H1 (cell line): ENCODE results near the gene HEXIM2. TPM values are rescaled to one million over a fixed set of nuclear protein-coding genes. Genes with fewer than 3 reads are reported as not detected.

Experiments used
- CTCF ChIA-PET: fragments of 300-600 bp; sonication (Branson Sonifier 250); formaldehyde crosslinking; loops from one replicate; lab custom pipeline; 2021; ENCODE audit not compliant: partially characterized antibody; lab: Charles Lee
- POLR2A ChIA-PET: fragments of 300-600 bp; sonication (Branson Sonifier 250); formaldehyde crosslinking; loops from one replicate; lab custom pipeline; 2021; ENCODE audit warnings: inconsistent platforms; ENCODE audit not compliant: partially characterized antibody; lab: Charles Lee
- DNase-seq, 2 experiments: peaks; one replicate each; pipeline versions ENCODE4 v3.0.0 to v3.0.0-alpha.2; 2010 to 2022; ENCODE audit warnings: low spot score in 2 of 2, low read depth in 1 of 2, mixed read lengths in 1 of 2
- FAIRE-seq: peaks from 2 replicates; lab custom pipeline; 2011; peaks lifted over from hg19 to GRCh38; lab: Jason Lieb, UNC
- H2AFZ ChIP-seq: 2 replicates; pipeline ENCODE4 v1.8.1; 2012; ENCODE audit warnings: low read length, inconsistent platforms
- H2AK5ac ChIP-seq: 2 replicates; pipeline ENCODE4 v1.6.1; 2013; ENCODE audit warnings: low read depth, low read length
- H2BK120ac ChIP-seq: replicated peaks from 2 replicates; pipeline ENCODE3; 2013; ENCODE audit warnings: low read depth, low read length, inconsistent platforms
- H2BK12ac ChIP-seq: 2 replicates; pipeline ENCODE4 v1.6.1; 2013; ENCODE audit warnings: low read depth, low read length
- H2BK15ac ChIP-seq: 2 replicates; pipeline ENCODE4 v1.6.1; 2013; ENCODE audit warnings: low read length
- H2BK20ac ChIP-seq: 2 replicates; pipeline ENCODE4 v1.6.1; 2013; ENCODE audit warnings: low read length
- H2BK5ac ChIP-seq: 2 replicates; pipeline ENCODE4 v1.6.1; 2013; ENCODE audit warnings: low read depth, low read length
- H3K14ac ChIP-seq: 2 replicates; pipeline ENCODE4 v1.6.1; 2013; ENCODE audit warnings: inconsistent platforms; ENCODE audit not compliant: insufficient read length
- H3K18ac ChIP-seq: 2 replicates; pipeline ENCODE4 v1.6.1; 2013; ENCODE audit warnings: low read length; ENCODE audit errors: extremely low read depth
- H3K23ac ChIP-seq: 2 replicates; pipeline ENCODE4 v1.6.1; 2013; ENCODE audit warnings: inconsistent platforms; ENCODE audit not compliant: insufficient read length
- H3K23me2 ChIP-seq: 2 replicates; pipeline ENCODE4 v1.6.1; 2013; ENCODE audit warnings: low read depth, low read length
- H3K27ac ChIP-seq: 2 replicates; pipeline ENCODE4 v1.6.1; 2011; ENCODE audit warnings: low read depth, low read length, inconsistent platforms
- H3K27me3 ChIP-seq, 4 experiments: replicated peaks in 1 of 4; 1 replicate in 1 of 4; 2 replicates in 3 of 4; pipeline versions ENCODE4 v1.6.1 to v1.8.1; 2011 to 2013; ENCODE audit warnings: low read length in 3 of 4, mild to moderate bottlenecking in 3 of 4, inconsistent platforms in 2 of 4, mixed read lengths in 2 of 4, moderate library complexity in 1 of 4; ENCODE audit not compliant: control insufficient read depth in 3 of 4, insufficient read depth in 3 of 4; ENCODE audit errors: extremely low read depth in 1 of 4
- H3K36me3 ChIP-seq, 4 experiments: 2 replicates each; pipeline versions ENCODE4 v1.6.1 to v1.8.1; 2011 to 2013; ENCODE audit warnings: mild to moderate bottlenecking in 4 of 4, low read length in 3 of 4, moderate library complexity in 2 of 4, control low read depth in 1 of 4, inconsistent platforms in 1 of 4; ENCODE audit not compliant: insufficient read depth in 4 of 4, control insufficient read depth in 2 of 4
- H3K4ac ChIP-seq: replicated peaks from 2 replicates; pipeline ENCODE3; 2013; ENCODE audit warnings: low read length, low read depth, mixed read lengths, inconsistent platforms; ENCODE audit not compliant: insufficient read length
- H3K4me1 ChIP-seq, 4 experiments: replicated peaks in 1 of 4; 1 replicate in 1 of 4; 2 replicates in 3 of 4; pipeline versions ENCODE4 v1.6.1 to v1.8.1; 2011 to 2013; ENCODE audit warnings: low read length in 3 of 4, inconsistent platforms in 2 of 4, mixed read lengths in 1 of 4; ENCODE audit not compliant: insufficient read depth in 4 of 4, control insufficient read depth in 3 of 4
- H3K4me2 ChIP-seq, 2 experiments: 2 replicates each; pipeline versions ENCODE4 v1.6.1 to v1.8.1; 2011 to 2013; ENCODE audit warnings: low read depth in 2 of 2, low read length in 2 of 2, control low read depth in 1 of 2, inconsistent platforms in 1 of 2, mild to moderate bottlenecking in 1 of 2; ENCODE audit not compliant: insufficient read depth in 1 of 2
- H3K4me3 ChIP-seq, 4 experiments: fragments of 200-600, 300-600 bp in 1 of 4; sonication (generic), shearing (Covaris generic), sonication (Bioruptor Twin) in 1 of 4; 2 replicates each; pipeline versions ENCODE4 v1.5.1 to v1.8.1; 2011 to 2016; ENCODE audit warnings: low read length in 4 of 4, low read depth in 3 of 4, control low read depth in 2 of 4, inconsistent platforms in 2 of 4, mild to moderate bottlenecking in 2 of 4, mixed read lengths in 1 of 4, moderate library complexity in 1 of 4; ENCODE audit not compliant: insufficient read depth in 2 of 4; ENCODE audit errors: extremely low read depth in 1 of 4
- H3K56ac ChIP-seq: replicated peaks from 2 replicates; pipeline ENCODE3; 2013; ENCODE audit warnings: low read depth, mild to moderate bottlenecking, mixed read lengths, low read length, inconsistent platforms; ENCODE audit not compliant: insufficient read length
- H3K79me1 ChIP-seq: 2 replicates; pipeline ENCODE4 v1.6.1; 2013; ENCODE audit warnings: low read depth, low read length, control low read depth
- H3K79me2 ChIP-seq, 2 experiments: 2 replicates each; pipeline versions ENCODE4 v1.6.1 to v1.8.1; 2012 to 2013; ENCODE audit warnings: low read length in 2 of 2, mild to moderate bottlenecking in 2 of 2, inconsistent platforms in 1 of 2; ENCODE audit not compliant: insufficient read depth in 2 of 2, control insufficient read depth in 1 of 2
- H3K9ac ChIP-seq, 4 experiments: replicated peaks in 1 of 4; 1 replicate in 1 of 4; 2 replicates in 3 of 4; pipeline versions ENCODE4 v1.6.1 to v1.8.1; 2011 to 2013; ENCODE audit warnings: low read depth in 3 of 4, low read length in 3 of 4, control low read depth in 2 of 4, mild to moderate bottlenecking in 2 of 4, moderate library complexity in 2 of 4, inconsistent platforms in 1 of 4; ENCODE audit errors: extremely low read depth in 1 of 4
- H3K9me3 ChIP-seq, 2 experiments: 2 replicates each; pipeline versions ENCODE4 v1.6.1 to v1.8.1; 2012 to 2013; ENCODE audit warnings: mild to moderate bottlenecking in 2 of 2, moderate library complexity in 2 of 2, control low read depth in 1 of 2, inconsistent platforms in 1 of 2, low read depth in 1 of 2, low read length in 1 of 2, mixed read lengths in 1 of 2; ENCODE audit not compliant: insufficient read depth in 2 of 2
- H4K20me1 ChIP-seq, 2 experiments: replicated peaks in 1 of 2; 2 replicates each; pipeline versions ENCODE3 to v1.8.1; 2011 to 2013; ENCODE audit warnings: inconsistent platforms in 2 of 2, low read length in 2 of 2, mild to moderate bottlenecking in 1 of 2; ENCODE audit not compliant: insufficient read depth in 2 of 2, control insufficient read depth in 1 of 2
- H4K5ac ChIP-seq: 2 replicates; pipeline ENCODE4 v1.6.1; 2013; ENCODE audit warnings: low read length, low read depth, mixed read lengths, inconsistent platforms; ENCODE audit not compliant: insufficient read length
- H4K8ac ChIP-seq: 2 replicates; pipeline ENCODE4 v1.8.0; 2013; ENCODE audit warnings: mild to moderate bottlenecking, moderate library complexity, low read length, inconsistent platforms; ENCODE audit not compliant: insufficient read depth; ENCODE audit errors: extremely low read depth
- H4K91ac ChIP-seq: replicated peaks from 2 replicates; pipeline ENCODE3; 2013; ENCODE audit warnings: low read length, mixed read lengths, inconsistent platforms; ENCODE audit not compliant: insufficient read length
- CEBPB ChIP-seq: IDR thresholded peaks from 2 replicates; pipeline ENCODE4 v1.6.1; 2012; ENCODE audit warnings: low read depth, low read length
- GTF2F1 ChIP-seq: IDR thresholded peaks from 2 replicates; pipeline ENCODE4 v1.6.1; 2012; ENCODE audit warnings: low read depth, low read length, improper control_type of control experiment, borderline replicate concordance
- KDM5A ChIP-seq: fragments of 200-600 bp; IDR thresholded peaks from 2 replicates; pipeline ENCODE4 v1.7.1; 2012; ENCODE audit warnings: mild to moderate bottlenecking, low read length, inconsistent platforms, mixed read lengths
- MAFK ChIP-seq: IDR thresholded peaks from 2 replicates; pipeline ENCODE4 v1.6.1; 2012; ENCODE audit warnings: low read depth, mild to moderate bottlenecking, improper control_type of control experiment, low read length
- SAP30 ChIP-seq: fragments of 300-600 bp; sonication (generic); IDR thresholded peaks from 2 replicates; pipeline ENCODE4 v1.7.1; 2012; ENCODE audit warnings: low read length, moderate library complexity, mild to moderate bottlenecking, inconsistent platforms; ENCODE audit not compliant: insufficient read depth, insufficient replicate concordance
- SIRT6 ChIP-seq: IDR thresholded peaks from one replicate; pipeline ENCODE4 v1.7.1; 2012; ENCODE audit warnings: low read length, inconsistent platforms
- SIX5 ChIP-seq: IDR thresholded peaks from 2 replicates; pipeline ENCODE4 v1.6.1; 2011; ENCODE audit warnings: mild to moderate bottlenecking, low read depth, low read length
- SP2 ChIP-seq: IDR thresholded peaks from 2 replicates; pipeline ENCODE4 v1.6.1; 2012; ENCODE audit warnings: mild to moderate bottlenecking, low read length, inconsistent platforms
- TCF12 ChIP-seq: IDR thresholded peaks from 2 replicates; pipeline ENCODE4 v1.6.1; 2011; ENCODE audit warnings: low read depth, mild to moderate bottlenecking, low read length
- WGBS, 2 experiments: shearing (Covaris generic) in 1 of 2; methylation state at CpG; one replicate each; pipeline versions ENCODE4 v1.1.6 to v1.1.7; 2013 to 2015; ENCODE audit warnings: low lambda C conversion rate in 2 of 2, mixed read lengths in 2 of 2, inconsistent platforms in 1 of 2, low coverage in 1 of 2, missing lambda C conversion rate in 1 of 2; ENCODE audit not compliant: insufficient replicate concordance in 2 of 2, insufficient coverage in 1 of 2, insufficient read length in 1 of 2; ENCODE audit errors: extremely low coverage in 1 of 2, missing lambda C conversion rate in 1 of 2; 5-methylcytosine and 5-hydroxymethylcytosine counted together
- polyA plus RNA-seq, 7 experiments: library from polyadenylated mRNA; depleted of rRNA in 3 of 7; stranded (reverse) in 5 of 7; unstranded in 2 of 7; fragments of >200 nt in 5 of 7; fragments of 200-250 nt in 2 of 7; gene quantifications; 1 replicate in 5 of 7; 2 replicates in 1 of 7; 4 replicates in 1 of 7; pipeline versions ENCODE4 v1.2.1 to v1.2.3, GENCODE V29; 2011 to 2013; ENCODE audit warnings: missing spikeins in 2 of 7, mixed read lengths in 2 of 7
- total RNA-seq: library from RNA; stranded (reverse); fragmentation: NEBNext Ultra II Directional; extraction: Animal tissue kit (Norgen Biotek cat#: 25700); gene quantifications from 2 replicates; pipeline ENCODE4 v1.2.1, GENCODE V29; 2021
- TF ChIP-seq, protein P1 (sequence below): IDR thresholded peaks from 2 replicates; pipeline ENCODE4 v1.6.1; 2012; ENCODE audit warnings: inconsistent platforms

The HEXIM2 gene
- total and polyA plus RNA-seq, 2 of the 8 experiments (the other 6 are each of a cell fraction or from before 2014, with no cell fraction given), result 7.5 to 13.2 TPM

- peaks cover 0 to 26% of the 10 kb centered on the region in 2 experiments; a peak in 2 of 4 replicates for H3K79me2 ChIP-seq
- no peaks in the 10 kb centered on the region for H3K27me3 ChIP-seq
- peaks cover 3 to 17% (median 13%) of the 10 kb centered on the region in 4 experiments for H3K4me1 ChIP-seq
- peak within 1 kb of the TSS; percentile 99 for H3K27ac ChIP-seq
- H4K20me1 ChIP-seq, result peaks cover 5 to 10% of the 10 kb centered on the region in 2 experiments
- H4K91ac ChIP-seq, result peak within 1 kb of the TSS; percentile 81
- peaks cover 3% of the 10 kb centered on the region; the same call in 1 of the 2 replicates for H3K79me1 ChIP-seq
- peak within 1 kb of the TSS; percentile 69; the same call in 1 of the 2 replicates for H4K8ac ChIP-seq
- H2BK15ac ChIP-seq, result peak within 1 kb of the TSS; percentile 53; the same call in 1 of the 2 replicates
- no peak within 1 kb of the TSS for H3K14ac ChIP-seq
- no peaks in the 10 kb centered on the region for H3K9me3 ChIP-seq
- H2AFZ ChIP-seq, result peak within 1 kb of the TSS; percentile 27; the same call in 1 of the 2 replicates
- no peak within 1 kb of the TSS for H3K23ac ChIP-seq
- peak; percentile 98 to 100 for DNase-seq
- H3K4ac ChIP-seq, result peak within 1 kb of the TSS; percentile 57
- peak within 1 kb of the TSS; percentile 95 for H4K5ac ChIP-seq
- H2BK20ac ChIP-seq, result no peak within 1 kb of the TSS
- 2% methylated on average over 52 of the region's 58 CpGs; no CpG with 5 or more reads in 1 of the 2 experiments for WGBS, 2 experiments
- H2BK12ac ChIP-seq, result peak within 1 kb of the TSS; percentile 82; the same call in 1 of the 2 replicates
- no peak within 1 kb of the TSS for H2AK5ac ChIP-seq
- H3K9ac ChIP-seq, result peak within 1 kb of the TSS; percentile 88 to 96 (median 94)
- H3K4me2 ChIP-seq, result peak within 1 kb of the TSS; percentile 70 to 86
- FAIRE-seq, result peak; percentile 24
- POLR2A ChIA-PET, result interaction anchor here (0.6 to 20.3 kb wide), 77 partner anchors 16 to 284 kb away, joined by 3 to 1076 read pairs (median 4); partner anchors contain the start of genes ACBD4, EFTUD2, FMNL1 and HEXIM2
- peak within 1 kb of the TSS; percentile 93 for H3K18ac ChIP-seq
- peak within 1 kb of the TSS; percentile 71 for H2BK120ac ChIP-seq
- peak within 1 kb of the TSS; percentile 77 to 93 (median 88) for H3K4me3 ChIP-seq
- peak within 1 kb of the TSS; percentile 96 for H2BK5ac ChIP-seq
- peak within 1 kb of the TSS; percentile 77 for H3K56ac ChIP-seq
- H3K36me3 ChIP-seq, result no peaks in the 10 kb centered on the region
- CTCF ChIA-PET, result interaction anchor here (0.6 to 9.4 kb wide), 21 partner anchors 9 to 694 kb away, joined by 3 to 187 read pairs (median 6); partner anchors contain the start of genes ACBD4, EFTUD2, FMNL1 and HEXIM2
- peaks cover 21% of the 10 kb centered on the region for H3K23me2 ChIP-seq
- TF ChIP-seq TCF12 (0 out of 2 replicates have a peak, but pooled peaks have one; percentile 58), MAFK (no peak), SIRT6 (peak; percentile 51), SP2 (no peak), CEBPB (no peak), SAP30 (no peak), SIX5 (peak; percentile 38; the same call in 1 of the 2 replicates), KDM5A (0 out of 2 replicates have a peak, but pooled peaks have one; percentile 35), GTF2F1 (peak; percentile 98)
- TF ChIP-seq, protein P1, sequence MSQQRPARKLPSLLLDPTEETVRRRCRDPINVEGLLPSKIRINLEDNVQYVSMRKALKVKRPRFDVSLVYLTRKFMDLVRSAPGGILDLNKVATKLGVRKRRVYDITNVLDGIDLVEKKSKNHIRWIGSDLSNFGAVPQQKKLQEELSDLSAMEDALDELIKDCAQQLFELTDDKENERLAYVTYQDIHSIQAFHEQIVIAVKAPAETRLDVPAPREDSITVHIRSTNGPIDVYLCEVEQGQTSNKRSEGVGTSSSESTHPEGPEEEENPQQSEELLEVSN, result peak; percentile 46; the same call in 1 of the 2 replicates
Observed at GRCh38 chr17:45148183-45149036, 13.3 kb upstream of the HEXIM2 start, which contains the start of gene HEXIM1. Gene HEXIM1, plus strand, starts transcription at chr17:45148475. Its CDS starts 716 bp downstream, at chr17:45149191.
